Activated naive CD4-positive, alpha-beta T cell treated with anti-CD3 and anti-CD28 coated beads, Interleukin-2, amount 50 U/mL, for 72 hours (primary cell): ENCODE results near the gene APRT. TPM values are rescaled to one million over a fixed set of nuclear protein-coding genes. Genes with fewer than 3 reads are reported as not detected.
A peak's percentile ranks its signal among the peaks of the same experiment; 100 is the strongest.
"Not testable (repeated sequence)": the region's sequence is repeated elsewhere in the genome, so short reads cannot be mapped to it uniquely, and the experiment has no call there.

Experiments
- ATAC-seq, 2 donors: fragments of 150-1000 bp; cut with Tn5 transposase; 2 replicates each; pipeline ENCODE4 v1.10.0; 2021; ENCODE audit warnings: mild to moderate bottlenecking in 2 of 2, moderate library complexity in 2 of 2
- DNase-seq, 2 donors: peaks; one replicate each; pipeline ENCODE4 v3.0.0; 2021 to 2022; ENCODE audit warnings: low spot score in 2 of 2
- H3K27ac Mint-ChIP-seq, 2 donors: one replicate each; pipeline ENCODE4 v1.8.0; 2022; ENCODE audit warnings: mild to moderate bottlenecking in 2 of 2, mixed read lengths in 2 of 2
- H3K36me3 Mint-ChIP-seq, 2 donors: one replicate each; pipeline ENCODE4 v1.8.0; 2022; ENCODE audit warnings: mixed read lengths in 2 of 2
- H3K9me3 Mint-ChIP-seq, 2 donors: one replicate each; pipeline ENCODE4 v1.8.0; 2022; ENCODE audit warnings: mixed read lengths in 2 of 2
- total RNA-seq, 2 donors: library from RNA; stranded (reverse); gene quantifications; one replicate each; pipeline ENCODE4 v1.2.3, GENCODE V29; 2022

APRT gene
- total RNA-seq, 2 donors from 2014 or later = 145 to 168 TPM

GRCh38 chr16:88805340-88805715 lies 6.4 kb downstream of the APRT start:
- peaks cover 4 to 24% of the 10 kb centered on the region in 2 donors for H3K36me3 Mint-ChIP-seq
- no peak for ATAC-seq
- no peak for DNase-seq
- no peaks in the 10 kb centered on the region for H3K9me3 Mint-ChIP-seq
- H3K27ac Mint-ChIP-seq = no peak overlapping the region

DNA sequence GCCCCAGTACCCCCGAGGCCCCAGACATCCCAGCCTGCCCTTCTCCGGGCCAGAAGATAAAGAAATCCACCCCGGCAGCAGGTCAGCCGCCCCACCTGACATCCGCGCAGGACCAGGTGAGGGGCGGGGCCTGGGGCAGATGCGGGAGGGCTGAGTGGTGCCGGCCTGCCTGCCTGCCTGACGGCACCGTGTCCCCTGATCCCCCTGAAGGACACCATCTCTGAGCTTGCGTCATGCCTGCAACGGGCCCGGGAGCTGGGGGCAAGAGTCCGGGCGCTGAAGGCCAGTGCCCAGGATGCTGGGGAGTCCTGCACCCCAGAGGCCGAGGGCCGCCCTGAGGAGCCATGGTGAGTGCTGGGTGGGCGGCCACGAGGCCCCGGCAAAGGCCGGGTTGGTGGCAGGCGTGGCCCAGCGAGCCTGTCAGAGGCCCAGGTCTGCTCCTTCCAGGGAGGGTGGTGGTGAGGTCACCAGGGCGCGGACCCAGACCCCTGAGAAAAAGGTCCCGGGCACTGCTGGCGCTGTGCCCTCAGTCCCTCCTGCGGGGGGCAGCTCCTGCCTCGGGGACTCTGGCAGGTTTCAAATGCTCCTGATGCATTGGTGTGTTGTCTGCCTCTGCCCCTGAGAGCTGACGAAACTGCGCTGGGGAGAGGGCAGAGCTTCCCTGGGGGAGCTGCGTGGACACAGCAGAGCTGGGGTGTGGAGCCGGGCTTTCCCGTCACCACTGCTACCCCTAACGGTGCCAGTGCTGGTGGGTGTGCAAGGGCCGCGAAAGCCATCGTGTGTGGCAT lies 7.0 kb downstream of the APRT start:
- ATAC-seq (peak in 1 of 2 donors; percentile 18), DNase-seq (peak; percentile 54 to 63)
- peak overlapping the region; percentile 89 to 91 for H3K27ac Mint-ChIP-seq

DNA sequence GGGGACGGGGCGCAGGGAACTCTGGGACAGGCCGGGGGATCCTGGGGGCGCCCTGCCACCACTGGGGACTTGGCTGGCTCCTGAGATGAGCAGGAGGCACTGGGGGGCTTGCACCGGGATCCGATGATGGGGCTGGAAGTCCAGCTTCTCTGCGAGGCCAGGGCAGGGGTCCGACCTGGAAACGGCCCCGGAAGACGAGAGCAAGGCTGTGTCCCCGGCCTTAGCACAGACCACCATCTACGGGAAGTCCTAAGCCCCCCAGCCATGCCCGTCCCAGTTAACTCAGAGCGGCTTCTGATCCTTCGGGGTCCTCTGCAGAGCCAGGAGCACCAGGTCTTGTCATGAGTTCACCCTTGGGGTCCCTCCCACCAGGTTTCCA lies 7.6 kb downstream of the APRT start:
- peaks cover 0 to 24% of the 10 kb centered on the region in 2 donors for H3K36me3 Mint-ChIP-seq
- H3K9me3 Mint-ChIP-seq = no peaks in the 10 kb centered on the region
- H3K27ac Mint-ChIP-seq = peak overlapping the region; percentile 81 to 91

More for the DNA sequence above, 7.0 kb downstream of the APRT start:
- H3K9me3 Mint-ChIP-seq = no peaks in the 10 kb centered on the region
- H3K36me3 Mint-ChIP-seq = peaks cover 0 to 24% of the 10 kb centered on the region in 2 donors

GRCh38 chr16:88803264-88803987 lies 8.3 kb downstream of the APRT start, which contains the start of gene CDT1:
Gene CDT1, plus strand, starts transcription at chr16:88803789. Its CDS starts 43 bp downstream, at chr16:88803832.
- Mint-ChIP-seq H3K27ac (peak within 1 kb of the TSS; percentile 91 to 97), H3K9me3 (no peaks in the 10 kb centered on the region), H3K36me3 (peaks cover 0 to 22% of the 10 kb centered on the region in 2 donors)
- ATAC-seq (peak; percentile 54 to 63), DNase-seq (peak; percentile 90 to 93)

More for the DNA sequence above, 7.6 kb downstream of the APRT start:
- no peak for ATAC-seq
- DNase-seq = peak in 1 of 2 donors; percentile 59

- Mint-ChIP-seq H3K27ac (no peak overlapping the region), H3K9me3 (no peaks in the 10 kb centered on the region), H3K36me3 (peaks cover 0 to 13% of the 10 kb centered on the region in 2 donors)
- ATAC-seq (no peak), DNase-seq (no peak)
These were observed 11.5 kb downstream of the APRT start for GRCh38 chr16:88800277-88800592.

- DNase-seq = no peak
These were observed 12.0 kb downstream of the APRT start for GRCh38 chr16:88799569-88800276.

DNA sequence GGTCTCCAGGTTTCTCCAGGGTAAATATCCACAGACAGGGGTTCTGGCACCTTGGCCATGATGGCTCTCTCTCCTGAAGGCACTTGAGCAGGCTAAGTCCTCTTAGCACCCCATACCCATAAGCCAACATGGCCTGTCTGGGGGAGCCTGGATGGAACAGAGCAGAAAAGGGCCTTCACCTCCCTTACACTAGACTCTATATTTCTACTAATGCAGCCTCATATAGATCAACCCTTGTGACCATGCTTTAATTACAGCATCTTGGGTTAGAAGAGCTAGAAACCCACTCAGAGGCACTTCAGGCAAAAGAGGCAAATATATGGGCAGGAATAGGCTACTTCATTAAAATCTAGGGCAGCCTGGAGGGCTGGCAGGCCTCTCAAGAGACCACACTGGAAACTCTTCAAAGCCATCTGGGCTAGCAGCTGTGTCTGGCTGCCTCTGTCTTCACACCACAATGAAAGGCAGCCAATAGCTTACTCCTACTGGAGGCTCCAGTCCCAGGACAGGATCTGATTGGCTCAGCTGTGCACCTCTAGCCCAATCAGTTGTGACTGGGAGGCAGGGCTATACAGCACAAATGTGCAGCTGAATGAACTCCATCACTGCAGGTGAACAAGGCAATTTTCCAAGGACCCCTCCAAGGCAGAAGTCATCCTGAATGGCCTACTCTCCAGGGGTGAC lies 12.8 kb downstream of the APRT start:
- ATAC-seq = no peak
- H3K9me3 Mint-ChIP-seq = no peaks in the 10 kb centered on the region

More at GRCh38 chr16:88799569-88800276, 12.0 kb downstream of the APRT start:
- Mint-ChIP-seq H3K27ac (no peak overlapping the region), H3K9me3 (no peaks in the 10 kb centered on the region), H3K36me3 (peaks cover 0 to 12% of the 10 kb centered on the region in 2 donors)
- no peak for ATAC-seq

GRCh38 chr16:88798073-88798472 lies 13.7 kb downstream of the APRT start:
- H3K9me3 Mint-ChIP-seq = no peaks in the 10 kb centered on the region
- DNase-seq (no peak), ATAC-seq (no peak)
- peaks cover 0 to 7% of the 10 kb centered on the region in 2 donors for H3K36me3 Mint-ChIP-seq
- H3K27ac Mint-ChIP-seq = no peak overlapping the region

More for the DNA sequence above, 12.8 kb downstream of the APRT start:
- DNase-seq = no peak
- no peak overlapping the region for H3K27ac Mint-ChIP-seq
- H3K36me3 Mint-ChIP-seq = peaks cover 0 to 7% of the 10 kb centered on the region in 2 donors

DNA sequence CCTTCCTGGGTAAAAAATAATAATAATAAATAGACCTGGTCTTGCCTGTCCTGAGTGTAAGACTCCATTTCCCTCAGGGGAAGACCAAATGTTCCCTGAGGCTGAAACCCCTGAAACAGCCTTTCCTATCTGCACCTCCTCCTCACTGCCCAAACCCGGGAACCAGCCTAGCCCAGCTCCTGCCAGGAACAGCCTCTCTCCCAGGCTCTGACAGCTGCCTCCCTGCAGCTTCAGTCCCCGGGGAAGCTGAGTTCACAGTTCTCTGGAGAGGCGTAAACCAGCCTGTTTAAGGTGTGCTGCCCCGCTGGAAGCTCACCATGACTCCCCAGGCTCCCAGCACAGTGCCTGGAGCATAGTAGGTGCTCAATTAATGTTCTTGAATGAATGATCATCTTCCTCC lies 15.4 kb downstream of the APRT start:
- ATAC-seq = no peak
- Mint-ChIP-seq H3K27ac (no peak overlapping the region), H3K9me3 (no peaks in the 10 kb centered on the region), H3K36me3 (peaks cover 0 to 3% of the 10 kb centered on the region in 2 donors)
- no peak for DNase-seq

DNA sequence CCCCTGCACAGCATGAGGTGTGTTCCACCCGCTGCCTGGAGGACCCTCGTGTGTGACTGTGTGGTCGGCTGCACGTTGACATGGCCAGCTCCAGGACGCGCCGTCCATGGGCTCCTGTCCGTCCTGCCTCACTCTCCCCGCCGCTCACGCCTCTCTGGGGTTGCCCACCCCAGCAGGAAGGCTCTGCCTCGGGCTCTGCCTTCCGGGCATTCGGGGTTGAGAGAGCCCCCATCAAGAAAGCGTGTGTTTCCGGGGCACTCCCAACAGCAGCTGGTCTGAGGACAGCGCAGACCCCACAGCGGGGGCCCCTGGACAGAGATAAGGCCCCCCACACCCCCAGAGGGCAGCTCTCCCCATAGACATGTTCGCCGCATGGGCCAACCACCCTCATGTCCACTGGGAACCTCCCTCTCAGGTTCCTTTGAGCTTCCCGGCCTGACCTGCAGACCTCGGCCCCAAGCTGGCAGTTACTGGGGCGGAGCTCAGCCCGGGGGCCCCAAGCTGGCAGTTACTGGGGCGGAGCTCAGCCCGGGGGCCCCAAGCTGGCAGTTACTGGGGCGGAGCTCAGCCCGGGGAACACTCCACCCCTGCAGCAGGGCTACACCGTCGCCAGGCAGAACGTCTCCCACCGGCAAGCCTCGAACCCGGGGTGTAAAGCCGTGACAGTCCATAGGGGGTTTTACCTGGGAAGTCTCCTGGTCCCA lies 18.3 kb downstream of the APRT start:
- Mint-ChIP-seq H3K9me3 (no peaks in the 10 kb centered on the region), H3K27ac (no peak overlapping the region), H3K36me3 (no peaks in the 10 kb centered on the region)
- ATAC-seq (peak in 1 of 2 donors; percentile 20), DNase-seq (no peak)

GRCh38 chr16:88792668-88793250 lies 19.0 kb downstream of the APRT start:
- no peaks in the 10 kb centered on the region for H3K36me3 Mint-ChIP-seq
- H3K27ac Mint-ChIP-seq = no peak overlapping the region
- DNase-seq = no peak
- ATAC-seq = no peak
- H3K9me3 Mint-ChIP-seq = no peaks in the 10 kb centered on the region

GRCh38 chr16:88792078-88792550 lies 19.6 kb downstream of the APRT start:
- no peak overlapping the region for H3K27ac Mint-ChIP-seq
- DNase-seq = no peak
- no peak for ATAC-seq
- H3K9me3 Mint-ChIP-seq = no peaks in the 10 kb centered on the region
- H3K36me3 Mint-ChIP-seq = no peaks in the 10 kb centered on the region

DNA sequence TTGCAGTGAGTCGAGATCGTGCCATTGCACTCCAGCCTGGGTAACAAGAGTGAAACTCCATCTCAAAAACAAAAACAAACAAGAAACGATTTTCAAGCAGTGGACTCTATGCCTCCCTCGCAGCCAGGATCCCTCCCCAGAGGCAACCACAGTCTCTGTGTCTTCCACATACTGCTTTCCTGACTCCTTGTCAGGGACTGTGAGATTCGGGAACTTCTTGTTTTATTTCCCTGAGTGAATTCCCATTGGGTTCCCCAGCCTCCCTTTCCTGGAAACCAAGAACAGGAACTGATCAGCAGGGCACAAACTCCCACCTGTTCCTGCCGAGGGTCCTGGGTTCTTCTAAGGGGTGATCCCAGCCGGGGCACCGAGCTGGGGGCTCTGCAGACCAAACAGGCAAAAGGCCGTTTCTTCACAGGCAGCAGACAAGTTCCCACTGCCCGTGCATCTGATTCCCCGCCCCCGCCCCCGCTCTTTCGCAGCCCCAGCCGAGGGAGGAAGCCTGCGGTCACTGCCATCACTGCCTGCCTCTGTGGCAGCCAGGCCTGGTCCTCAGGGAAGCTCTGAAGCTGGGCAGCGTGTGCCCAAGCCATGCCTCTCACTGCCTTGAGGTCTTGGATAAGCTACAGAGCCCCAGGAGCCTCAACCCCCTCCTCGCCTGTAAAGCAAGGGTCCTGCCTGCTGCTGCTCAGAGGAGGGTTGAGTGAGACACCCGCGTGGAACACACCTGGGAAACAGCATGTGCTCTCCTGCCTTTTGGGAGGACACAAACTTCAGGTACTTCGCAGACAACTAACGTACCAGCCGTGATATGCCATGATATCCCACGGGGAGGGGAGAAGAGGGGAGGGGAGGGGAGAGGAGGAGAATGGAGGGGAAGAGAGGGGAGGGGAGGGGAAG lies 21.2 kb downstream of the APRT start:
- ATAC-seq (peak; percentile 77 to 95), DNase-seq (peak in 1 of 2 donors; percentile 66)
- H3K27ac Mint-ChIP-seq = peak overlapping the region; percentile 75 to 77
- no peaks in the 10 kb centered on the region for H3K9me3 Mint-ChIP-seq
- H3K36me3 Mint-ChIP-seq = no peaks in the 10 kb centered on the region

- H3K27ac Mint-ChIP-seq = peak overlapping the region in 1 of 2 donors; percentile 75
- DNase-seq = no peak
- H3K36me3 Mint-ChIP-seq = no peaks in the 10 kb centered on the region
These were observed 22.1 kb downstream of the APRT start for GRCh38 chr16:88789594-88789993.

GRCh38 chr16:88788749-88789148 lies 23.0 kb downstream of the APRT start:
- not testable (repeated sequence) for H3K36me3 Mint-ChIP-seq, H3K9me3 Mint-ChIP-seq, H3K27ac Mint-ChIP-seq, DNase-seq, ATAC-seq

More at GRCh38 chr16:88789594-88789993, 22.1 kb downstream of the APRT start:
- ATAC-seq = no peak
- no peaks in the 10 kb centered on the region for H3K9me3 Mint-ChIP-seq
